DND-41 (cell line): ENCODE measurements around the gene CX3CR1.

Experiments
- CTCF ChIP-seq: IDR thresholded peaks from 2 replicates; pipeline ENCODE4 v1.5.1; 2012; ENCODE audit warnings: borderline replicate concordance, low read length, moderate library complexity, mild to moderate bottlenecking; ENCODE audit not compliant: poor library complexity, severe bottlenecking; ENCODE audit errors: extremely low read depth
- EZH2 ChIP-seq: IDR thresholded peaks from 3 replicates; pipeline ENCODE4 v1.6.1; 2012; ENCODE audit warnings: borderline replicate concordance, low read depth, mild to moderate bottlenecking, moderate library complexity, low read length, inconsistent platforms; ENCODE audit not compliant: severe bottlenecking

- TF ChIP-seq CTCF, result no peak
- no peak for TF ChIP-seq EZH2
Observed at GRCh38 chr3:39279745-39280517, at the start of gene CX3CR1.
